ENCODE data around the gene GNG5. TPM values are rescaled to one million over a fixed set of nuclear protein-coding genes. Genes with fewer than 3 reads are reported as not detected.

GNG5 gene
- total RNA-seq, 1 experiment from 2014 or later = 193 TPM

DNA sequence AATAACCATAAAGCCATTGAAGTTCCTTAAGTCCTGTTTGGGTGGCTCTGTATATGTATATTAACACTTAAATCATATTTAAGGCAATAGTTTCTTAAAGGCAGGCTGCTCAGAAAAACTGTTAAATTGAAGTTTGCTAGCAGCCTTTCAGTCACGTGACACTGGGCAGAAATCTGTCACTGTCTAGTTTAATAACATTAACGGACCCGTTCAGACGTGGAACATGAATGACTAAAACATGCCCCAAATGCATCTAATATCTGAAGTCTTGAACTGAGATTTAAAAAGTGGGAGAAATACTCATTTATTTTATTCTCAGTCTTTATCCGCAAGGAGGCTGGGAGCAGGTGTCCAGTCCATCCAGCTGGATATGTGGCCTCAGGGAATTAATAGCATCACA is 3.5 kb downstream of the GNG5 start:
- no peaks in the 10 kb centered on the region for H3K9me3 ChIP-seq (ENCODE audit: control insufficient read depth in 1 of 2, insufficient read depth in 1 of 2, low read depth in 1 of 2, low read length in 2 of 2)
- RAD21 ChIA-PET (ENCODE audit: low non-redundant PET in 1 of 2, low total read pairs in 2 of 2, uncharacterized antibody in 2 of 2, unreplicated experiment in 2 of 2) = no interaction called here
- no peak overlapping the region for H3K9ac ChIP-seq (ENCODE audit: low read length)
- no peak overlapping the region for H3K4me3 ChIP-seq (replicated peaks in 1 of 2; ENCODE audit: low read depth in 1 of 2, low read length in 2 of 2)
- intact Hi-C loops (cut with micrococcal nuclease) = loop anchor here (10.0 kb wide), 1 partner anchor 102 kb away; no protein-coding TSS in a partner anchor
- H3K9me2 ChIP-seq (ENCODE audit: insufficient read depth) = no peaks in the 10 kb centered on the region
- CTCF ChIA-PET = no interaction called here
- H3K27me3 ChIP-seq (ENCODE audit: insufficient read depth, low read length) = no peaks in the 10 kb centered on the region
- POLR2A ChIA-PET = no interaction called here
- BruUV-seq (replicated peaks) = no TSS peak
- DNase-seq (ENCODE audit: low read depth, low spot score) (no peak), ATAC-seq (no peak)
- peaks cover 10% of the 10 kb centered on the region for H4K20me1 ChIP-seq (ENCODE audit: insufficient read depth)
- peaks cover 92% of the 10 kb centered on the region for H3K79me2 ChIP-seq (ENCODE audit: insufficient read depth, low read length)
- H3K4me1 ChIP-seq (ENCODE audit: control insufficient read depth in 1 of 2, insufficient read depth in 2 of 2, low read length in 2 of 2) = peaks cover 21 to 41% of the 10 kb centered on the region in 2 experiments
- no peak overlapping the region for H3K27ac ChIP-seq (ENCODE audit: low read depth, low read length)
- no peak overlapping the region for H2AFZ ChIP-seq (ENCODE audit: low read depth, low read length, poor library complexity, severe bottlenecking)
- H3K36me3 ChIP-seq (ENCODE audit: control insufficient read depth in 1 of 2, insufficient read depth in 2 of 2, low read length in 2 of 2) = peaks cover 27 to 29% of the 10 kb centered on the region in 2 experiments
- H3K4me2 ChIP-seq (ENCODE audit: low read length) = no peak overlapping the region
- TF ChIP-seq TCF7L2 (IDR thresholded peaks at IDR 0.05; ENCODE audit: borderline replicate concordance, extremely low read depth, insufficient read depth, insufficient read length) (no peak), JUND (IDR thresholded peaks at IDR 0.05) (no peak), ZFX (IDR thresholded peaks at IDR 0.05) (no peak), RAD21 (IDR thresholded peaks at IDR 0.05; ENCODE audit: low read depth) (no peak), POLR2A (IDR thresholded peaks at IDR 0.05; ENCODE audit: borderline replicate concordance, extremely low read depth, insufficient read depth, insufficient read length) (no peak), EZH2 (IDR thresholded peaks at IDR 0.05) (no peak)
- TF ChIP-seq, protein P1, sequence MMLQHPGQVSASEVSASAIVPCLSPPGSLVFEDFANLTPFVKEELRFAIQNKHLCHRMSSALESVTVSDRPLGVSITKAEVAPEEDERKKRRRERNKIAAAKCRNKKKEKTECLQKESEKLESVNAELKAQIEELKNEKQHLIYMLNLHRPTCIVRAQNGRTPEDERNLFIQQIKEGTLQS (IDR thresholded peaks at IDR 0.05) = no peak

DNA sequence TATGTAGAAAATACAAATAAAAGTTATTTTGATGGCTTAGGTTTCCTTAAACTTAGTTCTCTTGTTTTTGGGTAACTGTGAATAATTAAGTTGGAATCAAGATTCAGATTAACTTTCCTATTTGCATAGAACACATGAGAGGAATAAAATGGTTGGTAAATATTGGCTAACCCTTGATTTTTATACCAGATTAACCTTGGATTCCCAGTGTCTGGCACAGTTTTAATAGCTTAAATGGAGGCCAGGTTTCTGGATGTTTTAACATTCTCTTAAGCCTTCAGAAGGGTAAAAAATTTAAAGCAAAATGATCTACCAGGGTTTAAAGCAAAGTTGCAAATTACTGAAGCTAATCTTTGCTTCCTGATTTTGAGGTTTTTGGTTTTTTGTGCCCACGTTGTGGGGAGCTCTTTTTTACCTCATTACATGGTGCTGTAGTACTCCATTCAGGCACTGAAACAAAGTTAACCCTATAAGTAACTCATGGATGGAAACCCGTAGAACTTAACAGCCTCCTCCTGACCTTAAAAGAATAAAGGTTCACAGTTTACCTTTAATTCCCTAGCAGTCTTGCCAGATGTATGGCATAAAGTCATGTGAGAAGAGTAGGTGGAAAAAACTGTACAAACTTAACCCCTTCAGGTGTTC is 8.6 kb downstream of the GNG5 start:
- Histone ChIP-seq H3K4me3 (replicated peaks in 1 of 2; ENCODE audit: low read depth in 1 of 2, low read length in 2 of 2) (no peak overlapping the region), H3K36me3 (ENCODE audit: control insufficient read depth in 1 of 2, insufficient read depth in 2 of 2, low read length in 2 of 2) (peaks cover 44 to 78% of the 10 kb centered on the region in 2 experiments), H3K4me1 (ENCODE audit: control insufficient read depth in 1 of 2, insufficient read depth in 2 of 2, low read length in 2 of 2) (peaks cover 0 to 9% of the 10 kb centered on the region in 2 experiments; a peak in 2 of 4 replicates), H3K27me3 (ENCODE audit: insufficient read depth, low read length) (no peaks in the 10 kb centered on the region), H3K4me2 (ENCODE audit: low read length) (no peak overlapping the region), H3K79me2 (ENCODE audit: insufficient read depth, low read length) (peaks cover 79% of the 10 kb centered on the region), H3K9me2 (ENCODE audit: insufficient read depth) (no peaks in the 10 kb centered on the region), H3K9me3 (ENCODE audit: control insufficient read depth in 1 of 2, insufficient read depth in 1 of 2, low read depth in 1 of 2, low read length in 2 of 2) (no peaks in the 10 kb centered on the region), H3K27ac (ENCODE audit: low read depth, low read length) (no peak overlapping the region), H2AFZ (ENCODE audit: low read depth, low read length, poor library complexity, severe bottlenecking) (no peak overlapping the region), H4K20me1 (ENCODE audit: insufficient read depth) (peaks cover 9% of the 10 kb centered on the region), H3K9ac (ENCODE audit: low read length) (no peak overlapping the region)
- TF ChIP-seq EGR1 (IDR thresholded peaks at IDR 0.05; ENCODE audit: low read depth) = no peak
- TF ChIP-seq, protein P2, sequence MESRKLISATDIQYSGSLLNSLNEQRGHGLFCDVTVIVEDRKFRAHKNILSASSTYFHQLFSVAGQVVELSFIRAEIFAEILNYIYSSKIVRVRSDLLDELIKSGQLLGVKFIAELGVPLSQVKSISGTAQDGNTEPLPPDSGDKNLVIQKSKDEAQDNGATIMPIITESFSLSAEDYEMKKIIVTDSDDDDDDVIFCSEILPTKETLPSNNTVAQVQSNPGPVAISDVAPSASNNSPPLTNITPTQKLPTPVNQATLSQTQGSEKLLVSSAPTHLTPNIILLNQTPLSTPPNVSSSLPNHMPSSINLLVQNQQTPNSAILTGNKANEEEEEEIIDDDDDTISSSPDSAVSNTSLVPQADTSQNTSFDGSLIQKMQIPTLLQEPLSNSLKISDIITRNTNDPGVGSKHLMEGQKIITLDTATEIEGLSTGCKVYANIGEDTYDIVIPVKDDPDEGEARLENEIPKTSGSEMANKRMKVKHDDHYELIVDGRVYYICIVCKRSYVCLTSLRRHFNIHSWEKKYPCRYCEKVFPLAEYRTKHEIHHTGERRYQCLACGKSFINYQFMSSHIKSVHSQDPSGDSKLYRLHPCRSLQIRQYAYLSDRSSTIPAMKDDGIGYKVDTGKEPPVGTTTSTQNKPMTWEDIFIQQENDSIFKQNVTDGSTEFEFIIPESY (IDR thresholded peaks at IDR 0.05; ENCODE audit: extremely low read depth, insufficient replicate concordance, low read length) = no peak
- 0 out of 2 replicates have a peak, but pooled peaks have one; percentile 1 for TF ChIP-seq SIN3A (IDR thresholded peaks at IDR 0.05; ENCODE audit: low read depth)
- no peak for TF ChIP-seq TCF7L2 (IDR thresholded peaks at IDR 0.05; ENCODE audit: borderline replicate concordance, extremely low read depth, insufficient read depth, insufficient read length)
- no peak for TF ChIP-seq POLR2AphosphoS5 (IDR thresholded peaks at IDR 0.05; ENCODE audit: low read depth, low read length)
- no peak for TF ChIP-seq EZH2phosphoT487 (IDR thresholded peaks at IDR 0.05; ENCODE audit: borderline replicate concordance)
- TF ChIP-seq, protein P3, sequence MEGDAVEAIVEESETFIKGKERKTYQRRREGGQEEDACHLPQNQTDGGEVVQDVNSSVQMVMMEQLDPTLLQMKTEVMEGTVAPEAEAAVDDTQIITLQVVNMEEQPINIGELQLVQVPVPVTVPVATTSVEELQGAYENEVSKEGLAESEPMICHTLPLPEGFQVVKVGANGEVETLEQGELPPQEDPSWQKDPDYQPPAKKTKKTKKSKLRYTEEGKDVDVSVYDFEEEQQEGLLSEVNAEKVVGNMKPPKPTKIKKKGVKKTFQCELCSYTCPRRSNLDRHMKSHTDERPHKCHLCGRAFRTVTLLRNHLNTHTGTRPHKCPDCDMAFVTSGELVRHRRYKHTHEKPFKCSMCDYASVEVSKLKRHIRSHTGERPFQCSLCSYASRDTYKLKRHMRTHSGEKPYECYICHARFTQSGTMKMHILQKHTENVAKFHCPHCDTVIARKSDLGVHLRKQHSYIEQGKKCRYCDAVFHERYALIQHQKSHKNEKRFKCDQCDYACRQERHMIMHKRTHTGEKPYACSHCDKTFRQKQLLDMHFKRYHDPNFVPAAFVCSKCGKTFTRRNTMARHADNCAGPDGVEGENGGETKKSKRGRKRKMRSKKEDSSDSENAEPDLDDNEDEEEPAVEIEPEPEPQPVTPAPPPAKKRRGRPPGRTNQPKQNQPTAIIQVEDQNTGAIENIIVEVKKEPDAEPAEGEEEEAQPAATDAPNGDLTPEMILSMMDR (IDR thresholded peaks at IDR 0.05 in 2 of 3, conservative IDR thresholded peaks at IDR 0.05 in 1 of 3; ENCODE audit: borderline replicate concordance in 1 of 3, insufficient read depth in 1 of 3, low read depth in 2 of 3, low read length in 2 of 3) = no peak
- CTCF ChIA-PET = no interaction called here
- POLR2A ChIA-PET = interaction anchor here (1.1 kb wide), 1 partner anchor 9 kb away, joined by 6 read pairs; the partner anchor contains the start of genes GNG5 and SPATA1
- ATAC-seq (0 out of 2 replicates have a peak, but pooled peaks have one; percentile 13), DNase-seq (ENCODE audit: low read depth, low spot score) (no peak)
- intact Hi-C loops (cut with micrococcal nuclease) = no loop called here
- BruUV-seq (replicated peaks) = TSS peak; percentile 8
- RAD21 ChIA-PET (ENCODE audit: low non-redundant PET in 1 of 2, low total read pairs in 2 of 2, uncharacterized antibody in 2 of 2, unreplicated experiment in 2 of 2) = no interaction called here
